NCI-H2081 treated with DMSO at 0.1 percent for 48 hours (cell line): ENCODE measurements around the gene RIOK2.
"Not testable (repeated sequence)": the region's sequence is repeated elsewhere in the genome, so short reads cannot be mapped to it uniquely, and the experiment has no call there.

ENCODE experiments used
- DNase-seq: peaks from one replicate; lab custom pipeline; 2025; lab: John Stamatoyannopoulos, UW

Gene RIOK2

DNA sequence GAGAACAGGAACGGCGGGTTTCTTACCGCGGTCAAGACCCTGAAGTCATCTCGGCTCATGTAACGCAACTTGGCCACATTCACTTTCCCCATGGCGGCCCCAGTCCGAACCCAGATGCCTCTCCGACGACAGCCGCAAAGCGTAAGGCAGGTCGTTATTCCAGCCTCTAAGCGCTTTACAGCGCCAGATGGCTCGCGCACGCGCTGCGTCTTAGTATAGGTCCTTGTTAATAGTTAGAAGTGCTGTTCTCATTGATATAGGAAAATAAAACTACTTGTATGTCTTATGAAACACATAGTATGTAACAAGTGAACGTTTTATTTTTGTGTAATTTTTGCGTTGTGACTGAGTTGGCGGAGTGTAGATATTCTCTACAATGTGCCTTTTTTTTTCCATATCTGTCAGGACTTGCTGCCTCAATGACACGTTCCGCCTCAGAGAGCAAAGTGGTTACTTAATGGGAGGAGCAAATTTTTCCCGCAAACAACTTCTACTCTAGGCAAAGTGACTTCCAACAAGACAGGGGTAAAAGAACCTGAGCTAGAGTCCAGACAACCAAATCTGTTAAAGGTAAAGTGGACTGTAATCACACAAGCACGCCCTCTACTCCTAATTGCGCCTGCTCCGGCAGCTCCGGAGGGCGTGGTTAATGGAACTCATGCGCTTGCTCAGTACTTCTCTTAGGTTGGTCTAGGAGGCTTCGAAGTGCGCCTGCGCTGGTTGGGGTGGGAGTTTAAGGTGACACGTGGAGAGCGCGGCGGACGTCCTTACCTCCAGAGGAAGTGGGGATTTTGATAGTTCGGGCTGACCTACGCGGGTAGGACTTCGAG is at the start of gene RIOK2:
Gene RIOK2, minus strand, starts transcription at position 148 of the 830 bp plus-strand sequence. Its CDS starts 56 bp downstream, at position 92.
- DNase-seq = peak; percentile 81

DNA sequence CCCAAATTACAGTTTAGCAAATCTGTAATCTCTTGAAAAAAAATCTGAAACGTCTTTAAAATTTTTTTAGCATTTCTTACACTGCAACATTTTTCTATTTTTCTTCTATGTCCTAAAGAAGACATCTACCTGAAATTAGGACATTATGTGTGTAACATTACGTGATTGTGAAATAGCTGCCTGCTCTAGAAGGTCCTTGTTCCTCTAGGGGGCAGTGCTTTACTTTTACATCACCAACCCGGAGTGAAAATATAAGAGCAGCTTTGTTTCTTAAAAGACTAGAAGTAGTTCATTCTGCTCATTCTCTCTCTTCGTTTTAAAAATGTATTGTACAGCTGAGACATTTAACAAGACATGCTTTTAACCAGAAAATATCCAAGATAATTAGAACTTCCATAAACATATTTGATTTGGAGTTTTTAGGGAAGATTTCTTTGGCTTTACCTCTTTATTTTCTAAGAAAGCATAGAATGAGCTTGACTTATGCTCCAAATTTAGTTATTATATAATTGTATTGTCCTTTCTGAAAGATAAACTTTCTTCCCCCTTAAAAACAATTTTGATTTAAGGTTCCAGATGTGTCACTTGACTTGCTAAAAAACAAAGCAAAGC is 48.1 kb upstream of the RIOK2 start:
- peak; percentile 3 for DNase-seq

GRCh38 chr5:97229688-97230285 is 46.7 kb upstream of the RIOK2 start:
- no peak for DNase-seq

GRCh38 chr5:97229196-97229595 is 46.1 kb upstream of the RIOK2 start:
- DNase-seq = no peak

GRCh38 chr5:97225222-97225621 is 42.2 kb upstream of the RIOK2 start:
- no peak for DNase-seq

- no peak for DNase-seq
These were observed 41.2 kb upstream of the RIOK2 start for GRCh38 chr5:97224112-97224750.

- no peak for DNase-seq
These were observed 40.5 kb upstream of the RIOK2 start for GRCh38 chr5:97223596-97223995.

DNA sequence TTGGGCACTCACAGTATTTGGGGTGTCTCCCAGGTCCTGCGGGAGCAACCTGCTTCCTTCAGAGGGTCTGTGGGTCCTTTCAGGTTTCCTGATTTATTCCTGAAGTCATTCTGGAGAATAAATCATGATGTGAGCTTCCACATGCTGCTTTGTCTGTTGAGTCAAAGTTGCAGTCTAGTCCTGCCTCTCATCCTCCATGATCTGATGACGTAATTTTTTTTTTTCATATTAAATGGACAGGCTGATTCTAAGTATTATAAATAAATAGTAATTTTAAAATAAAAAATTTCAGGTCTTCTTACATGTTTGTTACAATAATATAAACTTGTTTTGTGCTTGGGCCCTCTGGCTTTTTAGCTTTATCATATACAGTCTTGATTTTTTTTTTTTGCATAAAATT is 26.3 kb upstream of the RIOK2 start:
- no peak for DNase-seq

- no peak for DNase-seq
These were observed 25.7 kb upstream of the RIOK2 start for GRCh38 chr5:97208714-97209113.

- DNase-seq = no peak
These were observed 25.2 kb upstream of the RIOK2 start for GRCh38 chr5:97208184-97208713.

DNA sequence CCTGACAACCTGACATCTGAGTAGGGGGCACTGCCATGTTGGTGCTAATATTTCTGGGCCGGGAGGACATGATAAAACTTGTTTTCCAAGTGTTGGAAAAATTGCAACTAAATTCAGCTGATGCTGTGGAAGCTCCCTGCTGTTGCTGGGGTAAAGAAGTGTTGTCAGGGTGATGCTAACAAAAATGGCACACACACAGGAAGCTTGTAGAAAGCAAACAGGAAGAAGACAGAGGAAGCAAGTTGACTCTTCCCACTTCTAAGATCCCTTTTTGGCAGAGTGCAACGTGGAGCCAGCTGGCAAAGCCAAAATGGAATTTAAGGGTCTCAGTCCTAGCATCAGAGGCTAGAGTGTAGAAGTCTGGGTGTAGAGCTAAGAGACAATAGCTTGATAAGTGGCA is 11.3 kb upstream of the RIOK2 start:
- no peak for DNase-seq

GRCh38 chr5:97193355-97193688 is 10.3 kb upstream of the RIOK2 start:
- DNase-seq = no peak

DNA sequence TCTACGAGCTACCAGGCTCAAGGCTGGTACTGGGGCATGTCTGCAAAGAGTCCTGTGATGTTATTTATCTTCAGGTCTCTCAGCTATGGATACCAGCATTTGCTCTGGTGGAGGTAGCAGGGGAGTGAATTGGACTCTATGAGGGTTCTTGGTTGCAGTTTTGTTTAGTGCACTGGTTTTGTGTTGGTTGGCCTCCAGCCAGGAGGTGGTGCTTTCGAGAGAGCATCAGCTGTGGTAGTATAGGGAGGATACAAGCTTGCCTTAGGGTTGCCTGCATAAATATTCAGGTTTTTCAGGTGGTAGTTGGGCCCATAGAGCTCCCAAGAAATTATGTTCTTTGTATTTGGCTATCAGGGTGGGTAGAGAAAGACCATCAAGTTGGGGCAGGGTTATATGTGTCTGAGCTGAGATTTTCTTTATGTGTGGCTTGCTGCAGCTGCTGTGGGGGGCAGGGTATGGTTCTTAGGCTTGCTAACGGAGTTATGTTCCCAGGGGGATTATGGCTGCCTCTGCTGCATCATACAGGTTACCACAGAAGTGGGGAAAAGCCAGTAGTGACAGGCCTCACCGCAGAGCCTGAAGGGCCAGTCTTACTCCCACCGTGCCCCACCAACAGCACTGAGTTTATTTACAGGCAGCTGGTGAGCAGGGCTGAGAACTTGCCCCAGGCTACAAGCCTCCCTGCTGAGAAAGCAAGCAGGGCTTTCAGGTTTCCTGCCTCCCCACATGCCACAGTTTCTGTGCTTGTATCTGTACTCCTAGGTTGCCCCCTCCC is 9.7 kb upstream of the RIOK2 start:
- no peak for DNase-seq

DNA sequence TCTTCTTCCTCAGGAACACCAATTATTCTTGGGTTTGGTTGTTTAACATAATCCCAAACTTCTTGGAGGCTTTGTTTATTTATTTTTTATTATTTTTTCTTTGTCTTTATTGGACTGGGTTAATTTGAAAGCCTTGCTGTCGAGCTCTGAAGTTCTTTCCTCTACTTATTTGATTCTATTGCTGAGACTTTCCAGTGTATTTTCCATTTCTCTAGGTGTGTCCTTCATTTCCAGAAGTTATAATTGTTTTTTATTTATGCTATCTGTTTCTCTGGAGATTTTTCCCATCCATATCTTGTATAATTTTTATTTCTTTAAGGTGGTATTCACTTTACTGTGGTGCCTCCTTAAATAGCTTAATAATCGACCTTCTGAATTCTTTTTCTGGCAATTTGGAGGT is 8.8 kb upstream of the RIOK2 start:
- no peak for DNase-seq

DNA sequence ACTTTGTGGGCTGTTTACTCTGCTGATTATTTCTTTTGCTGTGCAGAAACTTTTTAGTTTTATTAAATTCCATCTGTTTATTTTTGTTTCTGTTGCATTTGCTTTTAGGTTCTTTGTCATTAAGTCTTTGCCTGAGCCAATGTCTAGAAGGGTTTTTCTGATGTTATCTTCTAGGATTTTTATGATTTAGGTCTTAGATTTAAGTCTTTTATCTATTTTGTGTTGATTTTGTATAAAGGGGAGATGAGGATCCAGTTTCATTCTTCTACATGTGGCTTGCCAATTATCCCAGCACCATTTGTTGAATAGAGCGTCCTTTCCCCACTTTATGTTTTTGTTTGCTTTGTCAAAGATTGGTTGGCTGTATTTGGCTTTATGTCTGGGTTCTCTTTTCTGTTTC is 6.5 kb upstream of the RIOK2 start:
- not testable (repeated sequence) for DNase-seq

- no peak for DNase-seq
These were observed 825 bp upstream of the RIOK2 start for GRCh38 chr5:97183930-97184213.

GRCh38 chr5:97182571-97183099 is 412 bp downstream of the RIOK2 start:
- no peak for DNase-seq

DNA sequence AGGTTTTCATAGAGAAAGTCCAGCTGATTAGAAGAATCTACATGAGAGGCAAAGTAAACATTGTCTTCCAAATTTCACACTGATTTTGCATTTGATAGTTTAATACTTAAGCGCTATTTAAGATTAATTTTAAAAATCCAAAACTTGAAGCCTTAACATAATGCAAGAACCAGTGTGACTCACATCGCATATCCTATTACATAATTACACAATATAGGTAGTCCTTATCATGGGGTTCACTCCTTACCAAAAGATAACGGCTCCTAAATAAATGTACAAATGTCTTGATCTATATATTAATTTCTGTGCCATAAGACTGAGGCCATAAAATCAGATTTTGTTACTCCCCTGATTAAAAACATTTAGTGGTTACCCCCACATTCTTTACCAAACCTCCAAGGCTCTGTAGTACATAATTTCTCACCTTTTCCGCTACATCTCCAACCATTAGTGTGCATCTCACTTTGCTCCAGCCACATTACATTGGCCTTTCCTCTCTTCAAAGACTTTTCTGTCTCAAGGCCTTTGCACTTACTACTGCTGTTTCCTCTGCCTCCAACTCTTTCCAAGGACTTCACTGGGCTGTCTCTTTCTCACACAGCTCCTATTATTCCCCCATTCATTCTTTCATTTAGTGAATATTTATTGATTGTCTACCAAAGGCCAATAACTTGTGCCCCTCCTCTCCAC is 1.0 kb downstream of the RIOK2 start:
- no peak for DNase-seq

DNA sequence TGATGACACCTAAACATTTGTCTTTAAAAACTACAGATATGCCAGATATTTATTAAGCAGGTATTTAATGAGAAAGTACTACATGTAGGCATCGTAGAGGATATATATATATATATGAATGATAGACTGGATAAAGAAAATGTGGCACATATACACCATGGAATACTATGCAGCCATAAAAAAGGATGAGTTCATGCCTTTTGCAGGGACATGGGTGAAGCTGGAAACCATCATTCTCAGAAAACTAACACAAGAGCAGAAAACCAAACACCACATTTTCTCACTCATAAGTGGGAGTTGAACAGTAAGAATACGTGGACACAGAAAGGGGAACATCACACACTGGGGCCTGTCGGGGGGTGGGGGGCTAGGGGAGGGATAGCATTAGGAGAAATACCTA is 3.6 kb downstream of the RIOK2 start:
- DNase-seq = not testable (repeated sequence)

DNA sequence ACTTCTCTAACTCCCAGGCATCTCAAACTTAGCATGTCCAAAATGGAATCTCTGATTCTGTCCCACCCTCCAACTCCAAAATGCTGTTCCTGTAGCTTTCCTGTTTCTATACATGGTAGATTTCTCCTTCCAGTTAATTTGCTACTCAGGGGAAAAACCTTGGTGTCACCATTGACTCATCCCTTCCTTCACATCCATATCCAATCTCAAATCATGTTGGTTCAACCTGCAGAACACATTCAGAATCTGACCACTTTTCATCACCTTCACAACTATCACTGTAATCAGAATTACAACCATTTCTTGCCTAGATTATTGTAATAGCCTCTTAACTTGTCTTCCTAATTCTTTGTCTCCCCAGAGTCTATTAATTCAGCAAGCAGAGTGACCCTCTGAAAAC is 10.8 kb downstream of the RIOK2 start:
- DNase-seq = no peak

DNA sequence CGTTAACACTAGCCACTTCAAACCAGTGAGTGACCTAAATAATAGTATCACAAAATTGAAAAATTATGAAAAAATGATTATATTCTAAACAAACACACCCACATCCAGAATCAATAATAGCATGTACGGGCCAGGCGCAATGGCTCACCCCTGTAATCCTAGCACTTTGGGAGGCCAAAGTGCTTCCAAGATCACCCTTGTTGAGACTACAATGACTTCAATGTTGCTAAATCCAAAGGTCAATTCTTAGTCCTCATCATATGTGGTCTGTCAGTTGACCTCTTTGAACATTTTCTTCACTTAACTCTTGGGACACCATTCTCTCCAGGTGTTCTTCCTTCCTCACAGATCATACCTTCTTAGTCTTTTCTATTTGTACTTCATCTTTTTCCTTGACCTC is 11.3 kb downstream of the RIOK2 start:
- DNase-seq = no peak
